GM12891 (cell line): ENCODE results near the gene PRKAR1B.

Experiments used
- POLR2A ChIP-seq: IDR thresholded peaks from 2 replicates; pipeline ENCODE4 v1.6.1; 2011; ENCODE audit warnings: low read depth, low read length, control low read depth
- POLR2AphosphoS5 ChIP-seq: IDR thresholded peaks from 2 replicates; pipeline ENCODE4 v1.6.1; 2011; ENCODE audit warnings: low read depth, low read length, control low read depth
- TAF1 ChIP-seq: IDR thresholded peaks from 2 replicates; pipeline ENCODE4 v1.6.1; 2011; ENCODE audit warnings: low read depth, low read length, control low read depth

GRCh38 chr7:590731-591551 lies 136.1 kb downstream of the PRKAR1B start:
- TF ChIP-seq TAF1 (no peak), POLR2A (no peak), POLR2AphosphoS5 (no peak)
